ENCODE measurements around the gene ING2. TPM values are rescaled to one million over a fixed set of nuclear protein-coding genes. Genes with fewer than 3 reads are reported as not detected.

ING2 gene
- total RNA-seq, 4 donors from 2014 or later = 8.1 to 19.3 (median 16.6) TPM

DNA sequence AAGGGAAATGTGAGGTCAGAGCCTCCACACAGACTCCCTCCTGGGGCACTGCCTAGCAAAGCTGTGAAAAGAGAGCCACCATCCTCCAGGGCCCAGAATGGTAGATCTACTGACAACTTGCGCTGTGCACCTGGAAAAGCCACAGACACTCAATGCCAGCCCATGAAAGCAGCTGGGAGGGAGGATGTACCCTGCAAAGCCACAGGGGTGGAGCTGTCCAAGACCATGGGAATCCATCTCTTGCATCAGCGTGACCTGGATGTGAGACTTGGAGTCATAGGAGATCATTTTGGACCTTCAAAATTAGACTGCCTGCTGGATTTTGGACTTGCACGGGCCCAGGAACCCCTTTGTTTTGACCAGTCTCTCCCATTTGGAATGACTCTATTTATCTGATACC, 37.6 kb upstream of the ING2 start:
- TF ChIP-seq POLR2A (IDR thresholded peaks at IDR 0.05) (no peak), CTCF (IDR thresholded peaks at IDR 0.05) (no peak)
- DNase-seq = no peak
- intact Hi-C loops (cut with DNase I) = no loop called here
- no peaks in the 10 kb centered on the region for H3K27me3 ChIP-seq
- H3K4me1 ChIP-seq = peaks cover 0 to 4% (median 0%) of the 10 kb centered on the region in 3 donors
- 97 to 100% methylated on average over 2 to 3 of the region's 3 CpGs for WGBS, 2 donors
- no peaks in the 10 kb centered on the region for H3K9me3 ChIP-seq
- H3K36me3 ChIP-seq = no peaks in the 10 kb centered on the region
- H3K4me3 ChIP-seq = no peak overlapping the region
- no peak overlapping the region for H3K27ac ChIP-seq

DNA sequence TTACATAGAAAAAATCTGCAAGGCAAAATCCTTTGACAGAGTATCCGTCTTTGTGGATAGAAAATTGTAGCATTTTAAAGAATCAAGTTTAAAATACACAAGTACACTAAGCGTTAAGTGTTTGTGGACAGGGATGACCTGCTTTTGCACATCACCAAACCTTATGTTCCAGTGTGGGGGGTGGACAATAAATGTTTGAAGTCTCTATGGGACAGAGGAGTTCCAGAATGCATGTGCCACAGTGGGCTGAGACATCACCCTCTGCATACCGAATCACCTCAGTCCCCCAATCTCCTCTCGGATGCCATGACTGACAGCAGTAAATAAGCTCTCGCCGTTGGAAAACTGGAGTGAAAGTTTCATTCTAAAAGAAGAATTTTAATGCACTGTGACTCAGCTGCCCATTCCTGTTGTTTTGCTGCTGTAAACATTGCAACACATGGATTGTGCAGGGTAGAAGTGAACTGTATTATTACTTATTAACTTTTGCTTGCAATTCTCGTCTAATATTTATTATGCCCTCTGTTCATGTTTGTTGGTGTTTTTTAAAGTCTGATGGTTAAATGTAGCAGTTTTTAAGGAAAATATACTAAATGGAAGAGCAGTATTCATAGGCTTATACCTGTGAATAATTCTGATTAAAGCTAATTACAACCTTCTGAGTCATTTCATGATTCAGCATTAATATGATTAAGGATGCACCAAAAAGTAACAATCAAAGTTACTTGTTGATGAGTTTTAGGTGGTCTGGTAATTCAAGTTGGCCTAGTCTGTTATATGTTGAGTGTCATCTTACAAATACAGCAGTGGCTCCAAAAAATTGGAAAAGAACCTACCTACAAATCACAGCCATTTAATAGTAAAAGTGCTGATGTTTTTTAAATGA, 36.4 kb upstream of the ING2 start:
- TF ChIP-seq POLR2A (IDR thresholded peaks at IDR 0.05) = no peak
- no peak for TF ChIP-seq CTCF (IDR thresholded peaks at IDR 0.05)
- no peak for DNase-seq
- H3K27ac ChIP-seq = no peak overlapping the region
- H3K4me1 ChIP-seq = peaks cover 0 to 7% (median 0%) of the 10 kb centered on the region in 3 donors
- intact Hi-C loops (cut with DNase I) = no loop called here
- no peaks in the 10 kb centered on the region for H3K9me3 ChIP-seq
- no peak overlapping the region for H3K4me3 ChIP-seq
- no peaks in the 10 kb centered on the region for H3K36me3 ChIP-seq
- no peaks in the 10 kb centered on the region for H3K27me3 ChIP-seq
- 37 to 63% methylated on average over 7 of the region's 7 CpGs for WGBS, 2 donors

- Histone ChIP-seq H3K27me3 (no peaks in the 10 kb centered on the region), H3K36me3 (no peaks in the 10 kb centered on the region), H3K27ac (no peak overlapping the region), H3K9me3 (no peaks in the 10 kb centered on the region), H3K4me1 (peaks cover 0 to 7% (median 0%) of the 10 kb centered on the region in 3 donors), H3K4me3 (no peak overlapping the region)
- intact Hi-C loops (cut with DNase I) = no loop called here
- TF ChIP-seq CTCF (IDR thresholded peaks at IDR 0.05) (no peak), POLR2A (IDR thresholded peaks at IDR 0.05) (no peak)
- DNase-seq = no peak
- WGBS, 2 donors = 82% methylated on average over 1 of the region's 1 CpG
Observed at GRCh38 chr4:183469285-183469684, 35.6 kb upstream of the ING2 start.

DNA sequence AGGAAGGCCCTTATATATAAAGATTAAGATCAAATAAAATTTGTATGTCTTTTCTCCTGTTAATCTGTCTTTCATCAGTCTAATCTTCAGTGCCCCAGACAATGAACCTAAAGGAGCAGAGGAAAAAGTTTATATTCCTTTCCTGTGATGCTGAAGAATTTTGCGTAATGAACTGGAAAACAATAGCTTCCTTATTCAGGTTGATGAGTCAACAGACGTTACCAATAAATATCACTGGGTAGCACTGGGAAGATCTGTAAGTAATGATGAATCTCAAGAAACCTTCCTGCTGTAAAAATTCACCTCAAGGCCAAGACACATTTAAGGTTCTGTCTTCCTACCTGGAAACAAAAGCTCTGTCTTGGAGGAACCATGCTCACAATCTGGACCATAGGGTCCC, 34.9 kb upstream of the ING2 start:
- no peaks in the 10 kb centered on the region for H3K27me3 ChIP-seq
- WGBS, 2 donors = 33 to 37% methylated on average over 2 of the region's 2 CpGs
- TF ChIP-seq CTCF (IDR thresholded peaks at IDR 0.05) (no peak), POLR2A (IDR thresholded peaks at IDR 0.05) (no peak)
- H3K4me3 ChIP-seq = no peak overlapping the region
- peaks cover 0 to 7% (median 0%) of the 10 kb centered on the region in 3 donors for H3K4me1 ChIP-seq
- no peaks in the 10 kb centered on the region for H3K9me3 ChIP-seq
- intact Hi-C loops (cut with DNase I) = loop anchor here (10.0 kb wide), 1 partner anchor 135 kb away; no protein-coding TSS in a partner anchor
- no peak for DNase-seq
- H3K27ac ChIP-seq = no peak overlapping the region
- no peaks in the 10 kb centered on the region for H3K36me3 ChIP-seq

- TF ChIP-seq POLR2A (IDR thresholded peaks at IDR 0.05) (no peak), CTCF (IDR thresholded peaks at IDR 0.05) (no peak)
- Histone ChIP-seq H3K27me3 (peaks cover 0 to 1% (median 0%) of the 10 kb centered on the region in 4 donors), H3K4me3 (no peak overlapping the region), H3K9me3 (no peaks in the 10 kb centered on the region), H3K36me3 (no peaks in the 10 kb centered on the region), H3K27ac (no peak overlapping the region), H3K4me1 (peaks cover 0 to 7% (median 0%) of the 10 kb centered on the region in 3 donors)
- WGBS, 2 donors = 49 to 55% methylated on average over 4 of the region's 4 CpGs
- intact Hi-C loops (cut with DNase I) = loop anchor here (10.0 kb wide), 1 partner anchor 134 kb away; no protein-coding TSS in a partner anchor
- DNase-seq = no peak
Observed at GRCh38 chr4:183470821-183471220, 34.0 kb upstream of the ING2 start.
